ENCODE results near the gene CCDC28A.

- TF ChIP-seq, protein P1, sequence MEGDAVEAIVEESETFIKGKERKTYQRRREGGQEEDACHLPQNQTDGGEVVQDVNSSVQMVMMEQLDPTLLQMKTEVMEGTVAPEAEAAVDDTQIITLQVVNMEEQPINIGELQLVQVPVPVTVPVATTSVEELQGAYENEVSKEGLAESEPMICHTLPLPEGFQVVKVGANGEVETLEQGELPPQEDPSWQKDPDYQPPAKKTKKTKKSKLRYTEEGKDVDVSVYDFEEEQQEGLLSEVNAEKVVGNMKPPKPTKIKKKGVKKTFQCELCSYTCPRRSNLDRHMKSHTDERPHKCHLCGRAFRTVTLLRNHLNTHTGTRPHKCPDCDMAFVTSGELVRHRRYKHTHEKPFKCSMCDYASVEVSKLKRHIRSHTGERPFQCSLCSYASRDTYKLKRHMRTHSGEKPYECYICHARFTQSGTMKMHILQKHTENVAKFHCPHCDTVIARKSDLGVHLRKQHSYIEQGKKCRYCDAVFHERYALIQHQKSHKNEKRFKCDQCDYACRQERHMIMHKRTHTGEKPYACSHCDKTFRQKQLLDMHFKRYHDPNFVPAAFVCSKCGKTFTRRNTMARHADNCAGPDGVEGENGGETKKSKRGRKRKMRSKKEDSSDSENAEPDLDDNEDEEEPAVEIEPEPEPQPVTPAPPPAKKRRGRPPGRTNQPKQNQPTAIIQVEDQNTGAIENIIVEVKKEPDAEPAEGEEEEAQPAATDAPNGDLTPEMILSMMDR (IDR thresholded peaks at IDR 0.05) = no peak
- TF ChIP-seq EP300 (IDR thresholded peaks at IDR 0.05) = no peak
- no peak for TF ChIP-seq POLR2A (IDR thresholded peaks at IDR 0.05)
These were observed 51.0 kb downstream of the CCDC28A start for GRCh38 chr6:138824482-138825144.

All from stomach (tissue), 4 donors.